CD8-positive, alpha-beta memory T cell (primary cell): Measurements from ENCODE around the gene RYR2. TPM values are rescaled to one million over a fixed set of nuclear protein-coding genes. Genes with fewer than 3 reads are reported as not detected.

ENCODE experiments used
- CTCF ChIA-PET: fragments of 350-600 bp; sonication (Branson Sonifier 250); formaldehyde crosslinking; loops from one replicate; lab custom pipeline; 2021; ENCODE audit warnings: antibody characterized with exemption; lab: Charles Lee
- POLR2A ChIA-PET: fragments of 350-600 bp; sonication (Branson Sonifier 250); formaldehyde crosslinking; loops from one replicate; lab custom pipeline; 2021; ENCODE audit warnings: antibody characterized with exemption; lab: Charles Lee
- DNase-seq, 5 donors: peaks; one replicate each; pipeline versions ENCODE4 v3.0.0 to v3.0.0-alpha.2; 2020 to 2022; ENCODE audit warnings: mixed read lengths in 1 of 5
- H3K27ac ChIP-seq: one replicate; pipeline ENCODE4 v1.7.0; 2013; ENCODE audit warnings: low read depth, mild to moderate bottlenecking, low read length, moderate library complexity
- H3K27me3 ChIP-seq: 2 replicates; pipeline ENCODE4 v1.7.0; 2013; ENCODE audit warnings: low read length, mild to moderate bottlenecking; ENCODE audit not compliant: insufficient read depth, poor library complexity, severe bottlenecking
- H3K36me3 ChIP-seq: 2 replicates; pipeline ENCODE4 v1.7.0; 2013; ENCODE audit warnings: mild to moderate bottlenecking, low read length, moderate library complexity; ENCODE audit not compliant: insufficient read depth
- H3K4me1 ChIP-seq: 2 replicates; pipeline ENCODE4 v1.7.0; 2013; ENCODE audit warnings: mild to moderate bottlenecking, low read length, moderate library complexity; ENCODE audit not compliant: insufficient read depth
- H3K4me3 ChIP-seq: 2 replicates; pipeline ENCODE4 v1.7.0; 2013; ENCODE audit warnings: mild to moderate bottlenecking, low read length
- H3K9me3 ChIP-seq: 2 replicates; pipeline ENCODE4 v1.7.0; 2013; ENCODE audit warnings: mild to moderate bottlenecking, low read length
- H3K27ac Mint-ChIP-seq, 8 donors: one replicate each; pipeline ENCODE4 v1.8.0; 2020 to 2021; ENCODE audit warnings: mixed read lengths in 8 of 8, mild to moderate bottlenecking in 6 of 8, inconsistent platforms in 3 of 8, moderate library complexity in 3 of 8
- H3K27me3 Mint-ChIP-seq, 2 donors: one replicate each; pipeline ENCODE4 v1.8.0; 2020 to 2021; ENCODE audit warnings: mixed read lengths in 2 of 2, mild to moderate bottlenecking in 1 of 2, moderate library complexity in 1 of 2
- H3K36me3 Mint-ChIP-seq, 3 donors: one replicate each; pipeline ENCODE4 v1.8.0; 2020 to 2021; ENCODE audit warnings: mixed read lengths in 3 of 3, inconsistent platforms in 1 of 3, mild to moderate bottlenecking in 1 of 3
- H3K4me1 Mint-ChIP-seq, 3 donors: one replicate each; pipeline ENCODE4 v1.8.0; 2020 to 2021; ENCODE audit warnings: mixed read lengths in 3 of 3, inconsistent platforms in 1 of 3, mild to moderate bottlenecking in 1 of 3
- H3K4me3 Mint-ChIP-seq, 7 donors: one replicate each; pipeline ENCODE4 v1.8.0; 2020 to 2021; ENCODE audit warnings: mixed read lengths in 7 of 7, mild to moderate bottlenecking in 6 of 7, moderate library complexity in 4 of 7, inconsistent platforms in 2 of 7
- H3K9me3 Mint-ChIP-seq, 5 donors: one replicate each; pipeline ENCODE4 v1.8.0; 2020 to 2022; ENCODE audit warnings: mixed read lengths in 5 of 5, mild to moderate bottlenecking in 3 of 5, moderate library complexity in 2 of 5, inconsistent platforms in 1 of 5
- polyA plus RNA-seq: library from polyadenylated mRNA; unstranded; fragments of 300-500 nt; fragmentation: Illumina TruSeq; gene quantifications from one replicate; pipeline ENCODE4 v1.2.3, GENCODE V29; 2021
- total RNA-seq, 2 experiments: library from RNA; stranded (reverse); gene quantifications; one replicate each; pipeline ENCODE4 v1.2.3, GENCODE V29; 2021

The RYR2 gene
- total and polyA plus RNA-seq, 3 experiments from 2014 or later = 0.06 to 0.13 (median 0.11) TPM

DNA sequence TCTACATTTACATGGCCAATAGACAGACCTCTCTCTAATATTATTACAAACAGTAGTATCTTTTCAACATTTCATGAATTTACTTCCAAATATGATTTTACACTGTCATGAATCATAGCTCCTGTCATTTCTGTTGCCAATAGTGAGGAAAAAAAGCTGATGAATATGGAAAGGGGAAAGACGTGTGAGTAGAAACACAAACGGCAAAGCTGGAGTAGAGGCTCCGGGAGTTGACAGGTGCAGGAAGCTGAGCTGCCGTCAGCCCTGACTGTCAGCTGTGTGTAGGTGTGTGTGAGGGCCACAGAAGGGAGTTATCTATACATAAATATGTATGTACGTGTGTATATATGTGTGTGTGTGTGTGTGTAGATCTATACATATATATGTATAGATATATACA, 431.9 kb downstream of the RYR2 start:
- H3K9me3 ChIP-seq = no peaks in the 10 kb centered on the region
- H3K4me3 ChIP-seq = no peak overlapping the region
- Mint-ChIP-seq H3K27ac (no peak overlapping the region), H3K36me3 (no peaks in the 10 kb centered on the region), H3K4me1 (peaks cover 1 to 4% (median 3%) of the 10 kb centered on the region in 3 donors), H3K27me3 (peaks cover 0 to 3% of the 10 kb centered on the region in 2 donors), H3K9me3 (no peaks in the 10 kb centered on the region), H3K4me3 (no peak overlapping the region)
- ChIA-PET CTCF (no interaction called here), POLR2A (no interaction called here)
- DNase-seq = no peak
- no peaks in the 10 kb centered on the region for H3K4me1 ChIP-seq
- no peaks in the 10 kb centered on the region for H3K27me3 ChIP-seq
- H3K36me3 ChIP-seq = no peaks in the 10 kb centered on the region
- no peak overlapping the region for H3K27ac ChIP-seq

DNA sequence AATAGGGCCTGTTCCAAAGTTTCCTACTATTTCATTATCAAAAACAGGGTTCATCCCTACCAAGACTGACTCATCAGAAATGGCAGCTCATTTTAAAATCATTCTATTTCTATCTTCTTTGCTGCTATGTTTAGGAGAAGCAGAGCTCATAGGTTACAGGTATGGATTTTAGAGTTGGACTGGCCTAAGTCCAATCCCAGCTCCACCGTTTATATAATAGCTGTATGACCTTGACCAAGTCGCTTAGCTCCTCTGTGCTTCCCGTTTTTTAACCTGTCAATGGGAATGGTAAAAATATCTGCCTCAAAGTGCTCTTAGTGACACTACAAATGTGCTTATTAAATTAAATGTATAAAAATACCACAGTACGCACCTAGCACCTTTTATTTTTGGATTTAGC, 436.1 kb downstream of the RYR2 start:
- no peak overlapping the region for H3K27ac ChIP-seq
- Mint-ChIP-seq H3K27me3 (peaks cover under 1 to 4% of the 10 kb centered on the region in 2 donors), H3K9me3 (peaks cover 0 to 3% (median 0%) of the 10 kb centered on the region in 5 donors), H3K27ac (no peak overlapping the region), H3K4me1 (peaks cover 3 to 10% (median 9%) of the 10 kb centered on the region in 3 donors), H3K4me3 (no peak overlapping the region), H3K36me3 (no peaks in the 10 kb centered on the region)
- no peak overlapping the region for H3K4me3 ChIP-seq
- no peaks in the 10 kb centered on the region for H3K4me1 ChIP-seq
- ChIA-PET POLR2A (no interaction called here), CTCF (no interaction called here)
- H3K27me3 ChIP-seq = no peaks in the 10 kb centered on the region
- H3K36me3 ChIP-seq = no peaks in the 10 kb centered on the region
- DNase-seq = no peak
- H3K9me3 ChIP-seq = no peaks in the 10 kb centered on the region

DNA sequence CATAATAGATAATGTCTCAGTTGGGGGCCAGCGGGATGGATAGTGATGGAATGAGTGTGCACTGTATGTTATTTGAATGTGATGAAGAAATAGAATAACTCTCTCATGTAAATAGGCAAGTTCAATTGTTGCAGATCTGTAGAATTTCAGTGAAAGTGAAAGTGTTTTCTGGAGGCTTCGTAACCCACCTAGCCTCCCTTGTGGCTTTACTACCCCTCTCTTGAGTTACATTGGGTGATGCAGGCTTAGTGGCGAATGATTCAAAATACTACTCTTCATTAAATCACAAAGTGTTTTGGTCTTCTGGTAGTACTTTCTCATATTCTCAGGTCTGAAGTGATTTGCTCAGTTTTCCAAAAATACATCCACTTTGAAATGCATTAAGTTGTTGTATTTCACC, 436.9 kb downstream of the RYR2 start:
- H3K27ac Mint-ChIP-seq = peak overlapping the region in 1 of 8 donors; percentile 9
- POLR2A ChIA-PET = no interaction called here
- H3K9me3 Mint-ChIP-seq = peaks cover 0 to 3% (median 0%) of the 10 kb centered on the region in 5 donors
- H3K4me1 Mint-ChIP-seq = peaks cover 3 to 10% (median 9%) of the 10 kb centered on the region in 3 donors
- H3K36me3 Mint-ChIP-seq = no peaks in the 10 kb centered on the region
- Histone ChIP-seq H3K36me3 (no peaks in the 10 kb centered on the region), H3K4me3 (no peak overlapping the region), H3K9me3 (no peaks in the 10 kb centered on the region), H3K4me1 (no peaks in the 10 kb centered on the region), H3K27me3 (no peaks in the 10 kb centered on the region), H3K27ac (no peak overlapping the region)
- H3K27me3 Mint-ChIP-seq = peaks cover 0 to 4% of the 10 kb centered on the region in 2 donors
- H3K4me3 Mint-ChIP-seq = peak overlapping the region in 6 of 7 donors; percentile 9 to 45 (median 28)
- CTCF ChIA-PET = no interaction called here
- DNase-seq = no peak

GRCh38 chr1:237482777-237483176, 440.8 kb downstream of the RYR2 start:
- H3K9me3 Mint-ChIP-seq = peaks cover 0 to 3% (median 0%) of the 10 kb centered on the region in 5 donors
- no peak overlapping the region for H3K4me3 ChIP-seq
- no peaks in the 10 kb centered on the region for H3K9me3 ChIP-seq
- no peak for DNase-seq
- ChIA-PET CTCF (no interaction called here), POLR2A (no interaction called here)
- H3K4me1 ChIP-seq = no peaks in the 10 kb centered on the region
- peaks cover 3 to 10% (median 9%) of the 10 kb centered on the region in 3 donors for H3K4me1 Mint-ChIP-seq
- H3K27me3 Mint-ChIP-seq = peaks cover 0 to 4% of the 10 kb centered on the region in 2 donors
- no peak overlapping the region for H3K4me3 Mint-ChIP-seq
- H3K36me3 Mint-ChIP-seq = no peaks in the 10 kb centered on the region
- H3K27ac ChIP-seq = no peak overlapping the region
- H3K36me3 ChIP-seq = no peaks in the 10 kb centered on the region
- H3K27me3 ChIP-seq = no peaks in the 10 kb centered on the region
- no peak overlapping the region for H3K27ac Mint-ChIP-seq

DNA sequence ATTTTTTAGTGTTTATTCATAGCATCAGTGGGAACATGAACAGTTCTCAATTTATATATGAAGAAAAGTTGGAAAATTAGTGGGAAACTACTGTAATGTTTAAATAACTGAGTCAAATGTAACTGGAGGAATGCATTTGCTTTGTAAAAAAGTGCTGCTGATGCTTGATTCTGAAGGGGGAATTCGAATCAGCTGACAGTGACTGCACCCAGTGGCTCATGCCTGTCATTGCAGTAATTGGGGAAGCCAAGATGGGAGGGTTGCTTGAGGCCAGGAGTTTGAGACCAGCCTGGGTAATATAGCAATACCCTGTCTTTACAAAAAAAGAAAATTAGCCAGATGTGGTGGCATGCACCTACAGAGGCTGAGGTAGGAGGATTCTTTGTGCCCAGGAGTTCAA, 450.4 kb downstream of the RYR2 start:
- Histone ChIP-seq H3K36me3 (no peaks in the 10 kb centered on the region), H3K4me1 (no peaks in the 10 kb centered on the region), H3K4me3 (no peak overlapping the region), H3K27ac (no peak overlapping the region), H3K9me3 (no peaks in the 10 kb centered on the region), H3K27me3 (no peaks in the 10 kb centered on the region)
- POLR2A ChIA-PET = no interaction called here
- H3K36me3 Mint-ChIP-seq = no peaks in the 10 kb centered on the region
- no peaks in the 10 kb centered on the region for H3K9me3 Mint-ChIP-seq
- H3K27me3 Mint-ChIP-seq = peaks cover 5 to 9% of the 10 kb centered on the region in 2 donors
- H3K4me1 Mint-ChIP-seq = no peaks in the 10 kb centered on the region
- no peak overlapping the region for H3K4me3 Mint-ChIP-seq
- CTCF ChIA-PET = no interaction called here
- DNase-seq = no peak
- no peak overlapping the region for H3K27ac Mint-ChIP-seq

GRCh38 chr1:237500566-237500965, 458.6 kb downstream of the RYR2 start:
- no peaks in the 10 kb centered on the region for H3K9me3 ChIP-seq
- no peaks in the 10 kb centered on the region for H3K36me3 Mint-ChIP-seq
- CTCF ChIA-PET = no interaction called here
- H3K4me1 ChIP-seq = no peaks in the 10 kb centered on the region
- H3K4me3 Mint-ChIP-seq = no peak overlapping the region
- peaks cover 6 to 7% of the 10 kb centered on the region in 2 donors for H3K27me3 Mint-ChIP-seq
- H3K27me3 ChIP-seq = no peaks in the 10 kb centered on the region
- POLR2A ChIA-PET = no interaction called here
- H3K36me3 ChIP-seq = no peaks in the 10 kb centered on the region
- peaks cover 0 to 1% (median 0%) of the 10 kb centered on the region in 3 donors for H3K4me1 Mint-ChIP-seq
- H3K4me3 ChIP-seq = no peak overlapping the region
- no peak overlapping the region for H3K27ac ChIP-seq
- no peaks in the 10 kb centered on the region for H3K9me3 Mint-ChIP-seq
- H3K27ac Mint-ChIP-seq = no peak overlapping the region
- DNase-seq = no peak

DNA sequence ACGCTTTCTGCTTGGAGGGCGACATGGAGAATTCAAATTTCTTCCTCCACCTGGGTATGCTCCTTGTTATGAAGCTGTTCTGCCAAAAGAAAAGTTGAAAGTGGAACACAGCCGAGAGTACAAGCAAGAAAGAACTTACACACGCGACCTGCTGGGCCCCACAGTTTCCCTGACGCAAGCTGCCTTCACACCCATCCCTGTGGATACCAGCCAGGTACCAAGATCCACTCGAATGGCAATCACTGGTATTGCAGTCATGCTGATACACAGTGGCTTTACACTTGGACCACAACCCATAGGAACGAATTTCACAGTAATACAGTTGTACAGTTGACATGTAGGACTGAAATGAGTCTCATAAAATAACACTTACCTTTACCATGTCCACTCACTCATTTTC, 461.3 kb downstream of the RYR2 start:
- no peaks in the 10 kb centered on the region for H3K36me3 Mint-ChIP-seq
- DNase-seq = no peak
- H3K9me3 Mint-ChIP-seq = no peaks in the 10 kb centered on the region

DNA sequence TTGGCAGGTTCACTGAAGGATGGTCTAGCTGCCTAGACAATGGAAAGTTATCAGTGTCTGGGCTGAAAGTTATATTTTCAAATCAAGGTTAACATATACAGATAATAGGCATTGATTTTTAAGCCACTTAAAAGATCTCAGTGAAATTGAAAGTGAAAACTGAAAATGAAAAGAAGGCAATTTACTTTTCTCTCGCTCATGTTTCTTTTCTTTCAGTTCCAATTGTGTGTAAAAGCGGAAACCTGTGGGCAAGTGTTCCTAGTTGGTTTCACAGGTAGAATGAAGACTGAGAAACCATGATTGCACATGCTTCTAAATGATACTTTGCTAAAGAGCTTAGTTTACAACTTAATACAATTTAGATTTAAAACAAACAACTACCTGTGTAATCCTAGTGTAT, 465.0 kb downstream of the RYR2 start:
- CTCF ChIA-PET = no interaction called here
- Histone ChIP-seq H3K4me3 (no peak overlapping the region), H3K36me3 (no peaks in the 10 kb centered on the region), H3K27ac (no peak overlapping the region), H3K27me3 (no peaks in the 10 kb centered on the region), H3K9me3 (no peaks in the 10 kb centered on the region), H3K4me1 (peaks cover 7% of the 10 kb centered on the region)
- POLR2A ChIA-PET = no interaction called here
- Mint-ChIP-seq H3K27me3 (peaks cover 0 to 4% of the 10 kb centered on the region in 2 donors), H3K9me3 (no peaks in the 10 kb centered on the region), H3K4me3 (peak overlapping the region; percentile 32 to 72 (median 67)), H3K4me1 (peaks cover 15 to 16% (median 15%) of the 10 kb centered on the region in 3 donors), H3K27ac (peak overlapping the region; percentile 24 to 80 (median 48)), H3K36me3 (no peaks in the 10 kb centered on the region)
- DNase-seq = no peak

More for the DNA sequence above, 461.3 kb downstream of the RYR2 start:
- peaks cover 1 to 4% of the 10 kb centered on the region in 2 donors for H3K27me3 Mint-ChIP-seq
- Histone ChIP-seq H3K36me3 (no peaks in the 10 kb centered on the region), H3K27me3 (no peaks in the 10 kb centered on the region), H3K9me3 (no peaks in the 10 kb centered on the region), H3K4me1 (peaks cover 7% of the 10 kb centered on the region), H3K27ac (no peak overlapping the region), H3K4me3 (no peak overlapping the region)
- ChIA-PET CTCF (no interaction called here), POLR2A (no interaction called here)
- peaks cover 11 to 15% (median 15%) of the 10 kb centered on the region in 3 donors for H3K4me1 Mint-ChIP-seq
- no peak overlapping the region for H3K4me3 Mint-ChIP-seq
- no peak overlapping the region for H3K27ac Mint-ChIP-seq
